Measurements from ENCODE around the gene ING4.

ING4 gene

DNA sequence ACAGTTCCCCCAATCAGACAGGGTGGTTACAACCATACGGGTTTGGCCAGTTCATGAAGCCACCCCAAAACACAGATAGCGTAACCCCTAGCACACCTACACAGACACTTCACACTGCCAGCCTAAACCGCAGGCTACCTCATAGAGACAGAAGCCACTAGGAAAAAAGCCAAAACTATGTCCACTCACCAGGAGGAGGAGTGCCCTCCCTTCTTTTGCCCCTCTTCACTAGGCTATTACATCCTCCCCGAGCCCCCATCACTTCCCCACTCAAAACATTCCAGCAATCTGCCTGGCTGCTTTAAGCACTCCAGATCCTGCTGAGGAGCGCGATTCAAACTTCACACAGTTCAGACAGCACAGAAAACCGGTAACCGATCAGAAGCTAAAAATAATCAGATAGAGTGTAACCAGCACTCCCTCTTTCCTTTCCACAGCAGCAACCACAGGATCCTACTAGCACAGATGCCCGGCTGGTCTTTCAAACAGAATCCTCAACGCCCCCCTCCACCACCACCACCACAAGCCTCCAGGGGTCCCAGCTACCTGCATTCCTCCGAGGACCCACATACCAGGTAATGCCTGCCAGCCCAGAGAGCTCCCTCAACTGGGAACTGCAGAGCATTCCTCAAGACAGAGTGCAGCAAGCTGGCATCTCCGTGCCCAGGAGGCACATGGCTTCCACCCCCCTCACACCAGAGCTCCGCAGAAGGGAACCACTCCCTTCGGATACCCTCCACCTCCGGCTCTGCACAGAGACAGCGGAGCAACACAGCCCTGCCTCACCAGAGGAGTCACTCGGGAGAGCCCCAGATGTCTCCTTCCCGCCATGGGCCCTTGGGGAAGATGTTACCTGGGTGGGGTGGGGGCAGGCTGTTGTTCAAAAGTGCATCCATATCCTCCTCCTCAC lies 57.2 kb downstream of the ING4 start:
- peak in 1 of 2 experiments; percentile 32 for DNase-seq

DNA sequence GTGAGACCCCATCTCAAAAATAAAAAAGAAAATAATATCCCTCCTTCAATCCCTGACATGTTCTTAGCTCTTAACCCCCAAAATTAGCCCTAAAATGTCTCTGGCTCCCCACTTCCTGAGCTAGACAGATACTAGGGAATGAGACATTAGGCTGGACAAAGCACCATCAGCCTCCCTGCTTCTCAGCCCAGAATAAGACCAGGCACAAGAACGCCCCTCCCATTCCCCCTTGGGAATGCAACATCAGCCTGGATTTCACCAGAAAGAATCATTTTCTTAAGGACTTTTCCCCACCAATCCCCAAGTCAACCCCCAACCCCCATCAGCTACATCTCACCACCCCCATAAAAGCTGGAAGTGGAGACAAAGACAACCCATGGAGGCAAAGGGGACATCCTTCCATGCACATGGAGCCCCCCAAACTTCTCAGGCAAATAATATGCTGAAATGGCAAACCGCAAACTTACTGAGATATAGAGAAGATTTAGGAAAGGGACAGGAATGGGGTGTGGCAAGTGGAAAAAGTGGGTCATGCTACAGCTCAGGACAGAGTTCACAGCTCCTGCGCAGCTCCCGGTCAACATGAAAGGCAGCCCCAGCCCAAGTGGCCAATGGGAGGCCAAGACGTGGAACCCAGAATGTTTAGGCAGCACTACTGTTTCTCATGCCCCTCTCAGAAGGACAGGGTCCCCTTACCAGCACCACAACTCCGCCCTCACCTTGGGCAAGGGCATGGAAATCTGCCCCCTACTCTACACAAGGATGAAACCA lies 58.5 kb downstream of the ING4 start:
- no peak for DNase-seq

DNA sequence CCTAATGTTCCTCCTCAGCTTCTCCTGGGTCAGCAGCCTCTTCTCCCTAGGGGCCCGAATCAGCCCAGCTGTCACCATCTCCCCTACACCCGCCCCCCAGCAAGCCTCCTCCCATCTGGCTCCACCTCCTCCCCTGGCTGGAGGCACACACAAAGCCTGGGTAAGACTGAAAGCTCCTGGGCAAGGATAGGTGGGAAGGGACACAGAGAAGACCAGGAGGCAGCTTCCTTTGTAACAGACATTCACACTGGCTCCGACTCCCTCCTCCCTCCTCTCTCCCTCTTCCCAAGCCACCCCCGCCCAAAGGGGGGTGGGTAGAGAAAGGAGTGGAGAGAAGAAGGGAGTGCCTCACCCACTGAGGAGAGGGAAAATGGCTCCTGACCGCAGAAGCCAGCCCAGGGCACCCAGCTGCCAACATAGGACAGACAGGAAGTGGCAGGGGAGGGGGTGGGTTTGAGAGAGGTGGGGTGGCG lies 59.8 kb downstream of the ING4 start:
- DNase-seq: peak; percentile 71 to 88

DNA sequence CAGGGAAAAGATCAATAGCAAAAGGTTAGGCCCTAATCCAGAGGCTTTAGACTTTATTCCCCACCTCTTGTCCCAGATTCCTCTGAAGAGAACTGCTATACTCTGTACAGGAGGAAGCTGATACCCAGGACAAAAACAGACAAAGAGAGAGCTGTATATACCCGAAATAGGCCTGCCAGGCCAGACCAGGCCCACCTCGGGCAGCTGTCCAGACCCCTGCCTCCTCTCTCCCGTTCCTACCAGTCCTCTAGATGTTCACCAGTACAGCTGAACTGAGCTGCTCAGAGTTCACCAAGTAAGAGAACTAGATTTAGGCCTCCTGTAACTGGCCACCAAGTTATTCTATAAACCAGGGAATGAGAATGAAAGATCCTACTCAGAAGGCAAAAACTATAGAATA lies 60.4 kb downstream of the ING4 start:
- no peak for DNase-seq

All from NCI-H524 (cell line).